Astrocyte of the spinal cord (primary cell): ENCODE results near the gene SMARCB1.
"Not testable (repeated sequence)": the region's sequence is repeated elsewhere in the genome, so short reads cannot be mapped to it uniquely, and the experiment has no call there.

Source experiments
- DNase-seq: peaks from one replicate; pipeline ENCODE4 v3.0.0; 2011; ENCODE audit warnings: low read depth, low spot score
- H3K4me3 ChIP-seq: 2 replicates; pipeline ENCODE4 v1.5.1; 2011; ENCODE audit warnings: low read depth, mild to moderate bottlenecking, low read length, moderate library complexity
- in situ Hi-C: cut with HindIII; loops from 2 replicates; pipeline ENCODE4 v1.10.0; 2017; ENCODE audit warnings: low sequenced_read_pairs
- TF ChIP-seq, protein P1 (sequence below): IDR thresholded peaks from 2 replicates; pipeline ENCODE4 v1.5.1; 2012; ENCODE audit warnings: low read depth, mild to moderate bottlenecking, low read length, inconsistent platforms

The SMARCB1 gene

DNA sequence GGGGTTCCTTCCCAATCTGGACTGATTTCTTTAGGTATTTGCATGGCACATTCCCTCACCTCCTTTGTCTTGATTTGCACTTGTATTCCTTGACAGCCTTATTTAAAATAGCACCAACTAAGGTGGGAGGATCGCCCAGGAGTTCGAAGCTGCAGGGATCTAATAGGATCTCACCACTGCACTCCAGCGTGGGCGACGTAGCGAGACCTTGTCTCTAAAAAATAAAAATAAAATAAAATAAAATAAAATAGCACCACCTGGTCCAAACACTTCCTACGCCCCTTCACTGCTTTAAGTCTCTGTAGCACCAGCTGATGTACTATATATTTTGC lies 71.7 kb downstream of the SMARCB1 start:
- DNase-seq = no peak
- in situ Hi-C loops = no loop called here

DNA sequence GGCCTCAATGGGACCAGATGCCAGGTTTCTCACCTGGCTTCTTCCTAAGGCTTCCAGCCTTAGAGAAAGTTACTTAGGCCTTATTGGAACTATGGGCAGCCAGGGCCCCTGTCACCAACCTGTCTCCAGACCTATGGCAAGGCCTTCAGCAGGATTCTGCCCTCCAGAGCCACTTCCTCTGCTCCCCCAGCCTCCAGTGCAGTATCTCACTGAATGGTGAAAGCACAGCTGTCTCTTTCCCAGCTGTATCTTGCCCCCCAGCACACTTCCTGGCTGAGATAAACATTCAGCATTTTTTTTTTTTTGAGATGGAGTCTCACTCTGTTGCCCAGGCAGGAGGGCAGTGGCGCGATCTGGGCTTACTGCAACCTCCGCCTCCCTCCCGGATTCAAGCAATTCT lies 72.4 kb downstream of the SMARCB1 start:
- TF ChIP-seq, protein P1, sequence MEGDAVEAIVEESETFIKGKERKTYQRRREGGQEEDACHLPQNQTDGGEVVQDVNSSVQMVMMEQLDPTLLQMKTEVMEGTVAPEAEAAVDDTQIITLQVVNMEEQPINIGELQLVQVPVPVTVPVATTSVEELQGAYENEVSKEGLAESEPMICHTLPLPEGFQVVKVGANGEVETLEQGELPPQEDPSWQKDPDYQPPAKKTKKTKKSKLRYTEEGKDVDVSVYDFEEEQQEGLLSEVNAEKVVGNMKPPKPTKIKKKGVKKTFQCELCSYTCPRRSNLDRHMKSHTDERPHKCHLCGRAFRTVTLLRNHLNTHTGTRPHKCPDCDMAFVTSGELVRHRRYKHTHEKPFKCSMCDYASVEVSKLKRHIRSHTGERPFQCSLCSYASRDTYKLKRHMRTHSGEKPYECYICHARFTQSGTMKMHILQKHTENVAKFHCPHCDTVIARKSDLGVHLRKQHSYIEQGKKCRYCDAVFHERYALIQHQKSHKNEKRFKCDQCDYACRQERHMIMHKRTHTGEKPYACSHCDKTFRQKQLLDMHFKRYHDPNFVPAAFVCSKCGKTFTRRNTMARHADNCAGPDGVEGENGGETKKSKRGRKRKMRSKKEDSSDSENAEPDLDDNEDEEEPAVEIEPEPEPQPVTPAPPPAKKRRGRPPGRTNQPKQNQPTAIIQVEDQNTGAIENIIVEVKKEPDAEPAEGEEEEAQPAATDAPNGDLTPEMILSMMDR = no peak
- no peak for DNase-seq
- no peak overlapping the region for H3K4me3 ChIP-seq
- in situ Hi-C loops = no loop called here

More for the DNA sequence above, 71.7 kb downstream of the SMARCB1 start:
- TF ChIP-seq, protein P1 = no peak
- peak overlapping the region; percentile 77 for H3K4me3 ChIP-seq

DNA sequence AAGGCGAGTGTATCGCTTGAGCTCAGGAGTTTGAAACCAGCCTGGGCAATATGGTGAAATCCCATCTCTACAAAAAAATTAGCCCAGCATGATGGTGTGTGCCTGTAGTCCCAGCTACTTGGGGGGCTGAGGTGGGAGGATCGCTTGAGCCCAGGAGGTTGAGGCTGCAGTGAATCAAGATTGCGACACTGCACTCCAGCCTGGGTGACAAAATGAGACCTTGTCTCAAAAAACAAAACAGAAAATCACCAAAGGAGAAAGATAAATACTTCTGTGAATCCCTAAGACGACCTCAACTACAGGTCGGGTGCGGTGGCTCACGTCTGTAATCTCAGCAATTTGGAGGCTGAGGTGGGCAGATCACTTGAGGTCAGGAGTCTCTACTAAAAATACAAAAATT lies 73.4 kb downstream of the SMARCB1 start:
- DNase-seq, in situ Hi-C loops, H3K4me3 ChIP-seq: not testable (repeated sequence)

DNA sequence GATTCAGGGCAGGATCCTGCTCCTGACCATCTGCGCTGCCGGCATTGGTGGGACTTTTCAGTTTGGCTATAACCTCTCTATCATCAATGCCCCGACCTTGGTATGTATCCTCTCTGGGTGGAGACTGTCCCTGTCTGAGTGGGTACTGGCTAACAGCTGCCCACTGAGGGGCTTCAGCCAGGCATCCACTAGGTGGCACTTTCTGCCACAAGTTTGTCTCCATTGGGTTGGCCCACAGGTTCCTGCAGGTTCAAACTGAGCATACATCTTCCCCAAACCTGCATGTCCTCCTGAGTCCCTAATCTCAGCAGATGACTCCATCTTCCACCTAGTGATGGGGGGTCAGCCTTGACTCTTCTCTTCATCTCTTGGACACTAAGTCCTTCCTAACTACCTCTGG lies 75.3 kb downstream of the SMARCB1 start:
- TF ChIP-seq, protein P1 = peak; percentile 80
- H3K4me3 ChIP-seq = no peak overlapping the region
- DNase-seq = peak; percentile 39
- in situ Hi-C loops = no loop called here

DNA sequence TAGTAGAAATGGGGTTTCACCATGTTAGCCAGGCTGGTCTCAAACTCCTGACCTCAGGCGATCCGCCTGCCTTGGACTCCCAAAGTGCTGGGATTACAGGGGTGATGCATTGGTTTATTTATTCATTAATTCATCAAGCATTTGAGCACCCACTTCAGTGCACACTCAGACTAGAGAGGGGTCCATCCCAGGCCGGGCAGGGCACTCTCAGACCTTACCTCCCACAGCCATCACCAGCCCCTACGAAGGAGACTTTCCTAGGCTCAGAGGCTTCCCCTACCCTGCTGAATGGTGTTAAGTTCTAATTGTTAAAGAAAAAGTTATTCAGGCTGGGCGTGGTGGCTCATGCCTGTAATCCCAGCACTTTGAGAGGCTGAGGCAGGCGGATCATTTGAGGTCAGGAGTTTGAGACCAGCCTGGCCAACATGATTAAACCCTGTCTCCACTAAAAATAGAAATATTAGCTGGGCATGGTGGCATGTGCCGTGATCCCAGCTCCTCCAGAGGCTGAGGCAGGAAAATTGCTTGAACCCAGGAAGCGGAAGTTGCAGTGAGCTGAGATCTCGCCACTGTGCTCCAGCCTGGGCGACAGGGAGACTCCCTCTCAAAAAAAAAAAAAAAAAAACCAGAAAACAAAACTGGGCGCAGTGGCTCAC lies 77.9 kb downstream of the SMARCB1 start:
- in situ Hi-C loops, DNase-seq, H3K4me3 ChIP-seq: not testable (repeated sequence)

DNA sequence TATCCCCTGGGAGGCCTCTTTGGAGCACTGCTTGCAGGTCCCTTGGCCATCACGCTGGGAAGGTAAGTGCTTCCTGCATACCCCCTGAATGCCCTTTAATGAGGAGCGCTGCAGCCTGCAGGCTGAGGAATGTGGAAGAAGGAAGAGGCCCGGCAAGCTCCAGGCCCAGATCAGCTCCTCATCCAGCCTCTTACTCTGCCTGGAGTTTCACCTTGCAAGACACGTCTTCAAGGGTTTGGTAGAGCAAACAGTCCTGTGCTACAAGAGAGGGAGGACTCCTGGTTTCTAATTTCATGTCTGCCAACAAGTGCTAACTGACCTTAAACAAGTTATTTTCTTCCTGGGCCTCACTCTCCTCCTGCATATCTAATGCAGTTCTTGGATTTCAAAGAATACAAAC lies 81.8 kb downstream of the SMARCB1 start:
- no peak for DNase-seq
- H3K4me3 ChIP-seq = no peak overlapping the region
- in situ Hi-C loops = no loop called here
- TF ChIP-seq, protein P1 = no peak

DNA sequence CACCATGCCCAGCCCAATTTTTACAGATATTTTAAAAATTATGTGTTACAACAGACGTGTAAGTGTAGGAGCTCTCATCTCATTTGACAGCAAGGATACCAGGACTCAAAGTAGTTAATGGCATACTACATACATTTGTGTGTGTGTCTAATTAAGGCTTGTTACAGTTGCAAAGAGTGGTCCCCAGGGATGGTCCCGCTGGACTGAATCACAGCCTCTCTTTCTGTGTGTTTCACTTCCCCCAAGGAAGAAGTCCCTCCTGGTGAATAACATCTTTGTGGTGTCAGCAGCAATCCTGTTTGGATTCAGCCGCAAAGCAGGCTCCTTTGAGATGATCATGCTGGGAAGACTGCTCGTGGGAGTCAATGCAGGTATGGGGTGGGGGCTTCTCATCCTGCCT lies 88.1 kb downstream of the SMARCB1 start:
- DNase-seq = no peak
- in situ Hi-C loops = no loop called here
- H3K4me3 ChIP-seq = no peak overlapping the region
- TF ChIP-seq, protein P1 = no peak

DNA sequence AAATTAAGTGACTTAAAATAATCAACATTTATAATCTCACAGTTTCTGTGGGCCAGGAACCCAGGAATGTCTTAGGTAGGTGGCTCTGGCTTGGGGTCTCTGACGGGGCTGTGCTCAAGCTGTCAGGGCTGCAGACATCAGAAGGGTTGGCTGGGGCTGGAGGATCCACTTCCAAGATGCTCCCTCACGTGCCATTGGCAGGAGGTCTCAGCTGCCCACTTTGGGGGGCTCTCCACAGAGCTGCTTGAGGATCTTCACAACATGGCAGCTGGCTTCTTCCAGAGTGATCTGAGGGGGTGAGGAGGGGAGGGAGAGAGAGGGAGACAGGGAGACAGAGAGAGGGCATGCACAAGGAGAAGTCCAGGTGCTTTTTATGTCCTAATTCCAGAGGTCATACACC lies 89.0 kb downstream of the SMARCB1 start:
- TF ChIP-seq, protein P1 = no peak
- in situ Hi-C loops = no loop called here
- no peak for DNase-seq
- no peak overlapping the region for H3K4me3 ChIP-seq
